Caco-2 (cell line): ENCODE data around the gene DOCK3. TPM values are rescaled to one million over a fixed set of nuclear protein-coding genes. Genes with fewer than 3 reads are reported as not detected.
"Not testable (repeated sequence)": the region's sequence is repeated elsewhere in the genome, so short reads cannot be mapped to it uniquely, and the experiment has no call there.

Source experiments
- BruUV-seq: library from RNA; stranded (reverse); fragments of 400-500 nt; replicated peaks from 2 replicates; lab custom pipeline; 2021; lab: Mats Ljungman, UMichigan
- CTCF ChIA-PET: fragments of 300-600 bp; sonication (Branson Sonifier 250); formaldehyde crosslinking; loops from one replicate; lab custom pipeline; 2022; ENCODE audit warnings: antibody characterized with exemption; lab: Charles Lee
- POLR2A ChIA-PET: fragments of 300-600 bp; sonication (Branson Sonifier 250); formaldehyde crosslinking; loops from one replicate; lab custom pipeline; 2022; ENCODE audit warnings: antibody characterized with exemption; lab: Charles Lee
- DNase-seq, 2 experiments: peaks; one replicate each; pipeline versions ENCODE4 v3.0.0 to v3.0.0-alpha.2; 2020 to 2022
- H3K27me3 ChIP-seq: replicated peaks from 2 replicates; pipeline ENCODE4 v1.6.0; 2011; ENCODE audit warnings: low read length; ENCODE audit not compliant: control insufficient read depth, insufficient read depth
- H3K36me3 ChIP-seq: 2 replicates; pipeline ENCODE4 v1.5.1; 2011; ENCODE audit warnings: low read length; ENCODE audit not compliant: control insufficient read depth, insufficient read depth
- H3K4me1 ChIP-seq: fragments of 250-450 bp; sonication (Bioruptor Pico); 2 replicates; pipeline ENCODE4 v1.5.1; 2020; ENCODE audit warnings: mild to moderate bottlenecking
- H3K4me3 ChIP-seq: 2 replicates; pipeline ENCODE4 v1.5.1; 2011; ENCODE audit warnings: low read depth, mild to moderate bottlenecking, control low read depth, low read length
- H3K9me3 ChIP-seq: fragments of 250-450 bp; sonication (Bioruptor Pico); 2 replicates; pipeline ENCODE4 v1.5.1; 2020; ENCODE audit warnings: mild to moderate bottlenecking, moderate library complexity
- H3K27ac Mint-ChIP-seq: one replicate; pipeline ENCODE4 v1.8.0; 2022; ENCODE audit warnings: mixed read lengths; ENCODE audit not compliant: unreplicated experiment
- H3K27me3 Mint-ChIP-seq: one replicate; pipeline ENCODE4 v1.8.0; 2022; ENCODE audit warnings: mixed read lengths; ENCODE audit not compliant: insufficient read depth, unreplicated experiment
- H3K36me3 Mint-ChIP-seq: one replicate; pipeline ENCODE4 v1.8.0; 2022; ENCODE audit warnings: mild to moderate bottlenecking, mixed read lengths; ENCODE audit not compliant: insufficient read depth, unreplicated experiment
- H3K4me1 Mint-ChIP-seq: one replicate; pipeline ENCODE4 v1.8.0; 2022; ENCODE audit warnings: low read depth, mixed read lengths; ENCODE audit not compliant: unreplicated experiment
- H3K4me3 Mint-ChIP-seq: one replicate; pipeline ENCODE4 v1.8.0; 2022; ENCODE audit warnings: mild to moderate bottlenecking, moderate library complexity, mixed read lengths; ENCODE audit not compliant: unreplicated experiment
- H3K9me3 Mint-ChIP-seq: one replicate; pipeline ENCODE4 v1.8.0; 2022; ENCODE audit warnings: mixed read lengths; ENCODE audit not compliant: unreplicated experiment
- intact Hi-C: fragments of 100-400 bp; cut with micrococcal nuclease; formaldehyde crosslinking; loops from one replicate; pipeline ENCODE4 v1.10.0; 2022; ENCODE audit not compliant: unreplicated experiment
- total RNA-seq: library from RNA; stranded (reverse); gene quantifications from 2 replicates; pipeline ENCODE4 v1.2.3, GENCODE V29; 2022
- TF ChIP-seq, protein P1 (sequence below), 2 experiments: fragments of 200-600 bp in 1 of 2; IDR thresholded peaks; 1 replicate in 1 of 2; 2 replicates in 1 of 2; pipeline versions ENCODE4 v1.5.1 to v1.8.0; 2011 to 2022; ENCODE audit warnings: antibody characterized with exemption in 1 of 2, control low read depth in 1 of 2, inconsistent platforms in 1 of 2, low read depth in 1 of 2, low read length in 1 of 2, mild to moderate bottlenecking in 1 of 2, moderate library complexity in 1 of 2; ENCODE audit not compliant: insufficient read depth in 1 of 2, severe bottlenecking in 1 of 2, unreplicated experiment in 1 of 2

DOCK3 gene
- total RNA-seq, 1 experiment from 2014 or later, result 0.05 TPM

DNA sequence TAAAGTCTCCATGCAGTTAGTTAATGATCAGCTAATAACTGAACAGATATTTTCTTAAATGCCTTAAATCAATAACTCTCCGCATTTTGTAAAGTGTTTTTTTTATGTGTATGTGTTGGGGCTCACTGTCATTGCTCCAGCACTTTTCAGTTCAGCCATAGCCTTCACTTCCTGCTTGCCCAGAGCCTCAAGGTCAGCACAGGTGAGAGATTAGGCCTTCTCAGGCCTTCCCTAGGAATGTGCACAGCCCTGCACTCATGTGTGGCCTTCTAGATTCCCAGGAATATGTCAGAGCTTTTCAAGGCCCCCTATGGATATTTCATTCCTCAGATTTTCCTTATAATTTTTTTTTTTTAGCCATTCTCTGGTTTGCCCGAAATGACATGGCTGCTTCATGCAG, 632.7 kb downstream of the DOCK3 start:
- no peaks in the 10 kb centered on the region for H3K4me1 Mint-ChIP-seq
- Histone ChIP-seq H3K36me3 (no peaks in the 10 kb centered on the region), H3K4me1 (no peaks in the 10 kb centered on the region), H3K9me3 (0 out of 2 replicates have a peak, but pooled peaks cover 4% of the 10 kb centered on the region), H3K4me3 (no peak overlapping the region), H3K27me3 (no peaks in the 10 kb centered on the region)
- TF ChIP-seq, protein P1, sequence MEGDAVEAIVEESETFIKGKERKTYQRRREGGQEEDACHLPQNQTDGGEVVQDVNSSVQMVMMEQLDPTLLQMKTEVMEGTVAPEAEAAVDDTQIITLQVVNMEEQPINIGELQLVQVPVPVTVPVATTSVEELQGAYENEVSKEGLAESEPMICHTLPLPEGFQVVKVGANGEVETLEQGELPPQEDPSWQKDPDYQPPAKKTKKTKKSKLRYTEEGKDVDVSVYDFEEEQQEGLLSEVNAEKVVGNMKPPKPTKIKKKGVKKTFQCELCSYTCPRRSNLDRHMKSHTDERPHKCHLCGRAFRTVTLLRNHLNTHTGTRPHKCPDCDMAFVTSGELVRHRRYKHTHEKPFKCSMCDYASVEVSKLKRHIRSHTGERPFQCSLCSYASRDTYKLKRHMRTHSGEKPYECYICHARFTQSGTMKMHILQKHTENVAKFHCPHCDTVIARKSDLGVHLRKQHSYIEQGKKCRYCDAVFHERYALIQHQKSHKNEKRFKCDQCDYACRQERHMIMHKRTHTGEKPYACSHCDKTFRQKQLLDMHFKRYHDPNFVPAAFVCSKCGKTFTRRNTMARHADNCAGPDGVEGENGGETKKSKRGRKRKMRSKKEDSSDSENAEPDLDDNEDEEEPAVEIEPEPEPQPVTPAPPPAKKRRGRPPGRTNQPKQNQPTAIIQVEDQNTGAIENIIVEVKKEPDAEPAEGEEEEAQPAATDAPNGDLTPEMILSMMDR (IDR thresholded peaks at IDR 0.05; ENCODE audit: insufficient read depth in 1 of 2, low read depth in 1 of 2, low read length in 1 of 2, severe bottlenecking in 1 of 2, unreplicated experiment in 1 of 2), result no peak
- no TSS peak for BruUV-seq
- intact Hi-C loops, result no loop called here
- POLR2A ChIA-PET, result no interaction called here
- peaks cover 10% of the 10 kb centered on the region for H3K27me3 Mint-ChIP-seq
- no peak overlapping the region for H3K4me3 Mint-ChIP-seq
- peaks cover 19% of the 10 kb centered on the region for H3K9me3 Mint-ChIP-seq
- no peak overlapping the region for H3K27ac Mint-ChIP-seq
- CTCF ChIA-PET, result no interaction called here
- DNase-seq, result no peak
- no peaks in the 10 kb centered on the region for H3K36me3 Mint-ChIP-seq

- H3K4me3 ChIP-seq, H3K27ac Mint-ChIP-seq, BruUV-seq, H3K4me1 Mint-ChIP-seq, H3K36me3 ChIP-seq, POLR2A ChIA-PET, H3K4me3 Mint-ChIP-seq, intact Hi-C loops, H3K27me3 Mint-ChIP-seq, H3K27me3 ChIP-seq, DNase-seq, H3K4me1 ChIP-seq, CTCF ChIA-PET, H3K36me3 Mint-ChIP-seq, H3K9me3 ChIP-seq: not testable (repeated sequence)
- H3K9me3 Mint-ChIP-seq, result peaks cover 19% of the 10 kb centered on the region
These were observed 633.3 kb downstream of the DOCK3 start for GRCh38 chr3:51307945-51308607.

DNA sequence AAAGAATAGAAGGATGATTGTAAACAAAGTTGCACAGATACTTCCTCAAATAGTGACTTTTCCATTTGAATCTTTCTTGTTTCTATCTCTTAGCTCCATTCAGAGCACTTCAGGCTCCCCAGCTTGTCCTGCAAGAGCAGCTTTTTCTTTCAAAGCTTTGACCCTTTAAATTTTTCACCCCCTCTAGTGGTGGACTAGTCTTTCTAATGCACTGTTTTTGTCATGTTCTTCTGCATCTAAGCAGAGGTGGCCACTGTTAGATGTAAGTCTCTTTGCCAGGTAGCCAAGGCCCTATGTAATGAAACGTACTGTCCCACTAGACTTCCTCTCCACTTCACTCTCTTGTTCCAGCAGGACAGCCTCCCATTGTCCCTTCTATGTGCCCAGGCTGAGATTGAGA, 636.3 kb downstream of the DOCK3 start:
- TF ChIP-seq, protein P1 (IDR thresholded peaks at IDR 0.05; ENCODE audit: insufficient read depth in 1 of 2, low read depth in 1 of 2, low read length in 1 of 2, severe bottlenecking in 1 of 2, unreplicated experiment in 1 of 2), result peak; percentile 43 to 63
- Mint-ChIP-seq H3K27ac (no peak overlapping the region), H3K4me3 (no peak overlapping the region), H3K27me3 (peaks cover 3% of the 10 kb centered on the region), H3K4me1 (no peaks in the 10 kb centered on the region), H3K36me3 (no peaks in the 10 kb centered on the region), H3K9me3 (peaks cover 9% of the 10 kb centered on the region)
- Histone ChIP-seq H3K4me1 (no peaks in the 10 kb centered on the region), H3K27me3 (no peaks in the 10 kb centered on the region; the same call in 1 of the 2 replicates), H3K9me3 (0 out of 2 replicates have a peak, but pooled peaks cover 3% of the 10 kb centered on the region), H3K4me3 (no peak overlapping the region), H3K36me3 (no peaks in the 10 kb centered on the region)
- intact Hi-C loops, result loop anchor here (2.0 kb wide), 1 partner anchor 340 kb away; no protein-coding TSS in a partner anchor
- CTCF ChIA-PET, result interaction anchor here (0.6 to 1.7 kb wide), 6 partner anchors 30 to 695 kb away, joined by 3 to 14 read pairs (median 8); partner anchors contain the start of gene MAPKAPK3
- POLR2A ChIA-PET, result no interaction called here
- peak in 1 of 2 experiments; percentile 33 for DNase-seq
- no TSS peak for BruUV-seq
